Measurements from ENCODE around the gene KIF7. TPM values are rescaled to one million over a fixed set of nuclear protein-coding genes. Genes with fewer than 3 reads are reported as not detected.

The KIF7 gene
- total and polyA plus RNA-seq, 2 of the 4 experiments (the other 2 are of a cell fraction) = 5.0 to 9.0 TPM

DNA sequence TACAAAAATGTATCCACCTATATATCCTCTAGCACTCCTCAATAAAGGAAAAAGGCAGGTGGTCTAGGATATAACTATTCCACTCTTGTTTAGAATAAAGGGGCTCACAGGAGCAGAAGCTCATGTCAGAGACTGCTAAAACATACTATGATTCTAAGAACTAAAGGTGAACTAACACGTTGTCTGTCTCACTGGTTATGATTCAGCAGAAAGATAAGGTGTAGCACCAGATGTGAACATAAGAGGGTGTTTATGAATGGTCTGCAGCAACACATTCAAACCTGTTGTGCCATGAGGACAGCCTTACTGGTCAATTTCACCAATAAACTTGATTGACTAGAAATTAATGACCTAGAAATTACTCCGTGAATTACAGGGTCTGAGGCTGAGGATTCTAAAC lies 30.7 kb upstream of the KIF7 start:
- H3K9me3 ChIP-seq (ENCODE audit: control insufficient read depth, insufficient read depth, low read length) = no peaks in the 10 kb centered on the region
- H2AFZ ChIP-seq (replicated peaks; ENCODE audit: low read length, poor library complexity) = no peak overlapping the region
- H3K36me3 ChIP-seq (ENCODE audit: control insufficient read depth, insufficient read depth, low read length) = peaks cover 3% of the 10 kb centered on the region
- no peak overlapping the region for H3K9ac ChIP-seq (ENCODE audit: low read depth, low read length)
- no TSS peak for BruUV-seq (replicated peaks)
- no peak overlapping the region for H4K91ac ChIP-seq (ENCODE audit: insufficient read depth, low read depth, low read length)
- H2BK5ac ChIP-seq (ENCODE audit: low read depth, low read length, poor library complexity, severe bottlenecking) = no peak overlapping the region
- H4K20me1 ChIP-seq (ENCODE audit: insufficient read depth, low read length) = no peaks in the 10 kb centered on the region
- no peak overlapping the region for H3K4me3 ChIP-seq (ENCODE audit: insufficient read depth, low read depth, low read length)
- ChIA-PET POLR2A (ENCODE audit: unreplicated experiment) (no interaction called here), CTCF (no interaction called here)
- no peak overlapping the region for H3K4me2 ChIP-seq (ENCODE audit: low read depth, low read length)
- H3K4ac ChIP-seq (ENCODE audit: low read depth, low read length) = no peak overlapping the region
- H3K56ac ChIP-seq (ENCODE audit: extremely low read depth, insufficient read depth, low read length) = no peak overlapping the region
- no peak overlapping the region for H4K8ac ChIP-seq (ENCODE audit: low read depth in 2 of 2, low read length in 2 of 2)
- H3K79me1 ChIP-seq (ENCODE audit: low read depth in 1 of 2, low read length in 2 of 2) = peaks cover 3 to 6% of the 10 kb centered on the region in 2 experiments; a peak in 2 of 4 replicates
- H3K27ac ChIP-seq (ENCODE audit: insufficient read depth, low read length) = no peak overlapping the region
- no peak overlapping the region for H2BK15ac ChIP-seq (ENCODE audit: low read depth, low read length)
- WGBS, 2 experiments (ENCODE audit: extremely low coverage in 2 of 2, insufficient read length in 1 of 2) = no CpG with 5 or more reads among the region's 2 CpGs
- no peaks in the 10 kb centered on the region for H3K27me3 ChIP-seq (ENCODE audit: control insufficient read depth, insufficient read depth, low read length)
- H2BK20ac ChIP-seq (ENCODE audit: low read depth, low read length) = no peak overlapping the region
- dilution Hi-C loops (cut with HindIII; ENCODE audit: low sequenced_read_pairs, unreplicated experiment) (no loop called here), intact Hi-C loops (cut with micrococcal nuclease) (no loop called here), in situ Hi-C loops (cut with MboI; ENCODE audit: low sequenced_read_pairs) (no loop called here)
- peaks cover 7% of the 10 kb centered on the region; the same call in 1 of the 2 replicates for H3K9me1 ChIP-seq (ENCODE audit: insufficient read depth, low read length)
- no peak overlapping the region for H2AK5ac ChIP-seq (ENCODE audit: low read depth, low read length)
- no peak overlapping the region for H4K5ac ChIP-seq (ENCODE audit: low read depth, low read length)
- no peak overlapping the region for H3K18ac ChIP-seq (ENCODE audit: low read depth, low read length)
- no peak overlapping the region for H2AK9ac ChIP-seq (replicated peaks; ENCODE audit: low read depth, low read length, poor library complexity)
- H3K14ac ChIP-seq (replicated peaks; ENCODE audit: low read depth, low read length) = no peak overlapping the region
- no peak for TF ChIP-seq MXI1 (IDR thresholded peaks at IDR 0.05; ENCODE audit: borderline replicate concordance, low read depth, low read length)
- TF ChIP-seq RFX5 (IDR thresholded peaks at IDR 0.05; ENCODE audit: low read depth, low read length) = no peak
- no peak for ATAC-seq (ENCODE audit: low read depth)
- H3K4me1 ChIP-seq (ENCODE audit: control insufficient read depth, insufficient read depth, low read length) = peaks cover 2% of the 10 kb centered on the region; the same call in 1 of the 2 replicates
- no peak overlapping the region for H3K23ac ChIP-seq (ENCODE audit: low read depth, low read length)
- DNase-seq = no peak
- H2BK120ac ChIP-seq (ENCODE audit: low read depth, low read length) = no peak overlapping the region
